Measurements from ENCODE around the gene RMI2.

The RMI2 gene

GRCh38 chr16:11309895-11310633 lies 35.2 kb upstream of the RMI2 start:
- no peak overlapping the region for H3K4me3 ChIP-seq (ENCODE audit: low read depth, low read length)
- no peak for TF ChIP-seq CTCF (IDR thresholded peaks at IDR 0.05; ENCODE audit: borderline replicate concordance, insufficient read depth, low read depth, low read length)

- no peak overlapping the region for H3K4me3 ChIP-seq (ENCODE audit: low read depth, low read length)
- TF ChIP-seq CTCF (IDR thresholded peaks at IDR 0.05; ENCODE audit: borderline replicate concordance, insufficient read depth, low read depth, low read length) = no peak
Observed at GRCh38 chr16:11310634-11310977, 34.7 kb upstream of the RMI2 start.

- H3K4me3 ChIP-seq (ENCODE audit: low read depth, low read length) = no peak overlapping the region
- no peak for TF ChIP-seq CTCF (IDR thresholded peaks at IDR 0.05; ENCODE audit: borderline replicate concordance, insufficient read depth, low read depth, low read length)
Observed at GRCh38 chr16:11310997-11311561, 34.2 kb upstream of the RMI2 start.

GRCh38 chr16:11312718-11313492 lies 32.4 kb upstream of the RMI2 start:
- H3K4me3 ChIP-seq (ENCODE audit: low read depth, low read length) = no peak overlapping the region
- TF ChIP-seq CTCF (IDR thresholded peaks at IDR 0.05; ENCODE audit: borderline replicate concordance, insufficient read depth, low read depth, low read length) = no peak

- no peak overlapping the region for H3K4me3 ChIP-seq (ENCODE audit: low read depth, low read length)
- TF ChIP-seq CTCF (IDR thresholded peaks at IDR 0.05; ENCODE audit: borderline replicate concordance, insufficient read depth, low read depth, low read length) = no peak
Observed at GRCh38 chr16:11313493-11314308, 31.6 kb upstream of the RMI2 start.

GRCh38 chr16:11314309-11314894 lies 30.9 kb upstream of the RMI2 start:
- no peak for TF ChIP-seq CTCF (IDR thresholded peaks at IDR 0.05; ENCODE audit: borderline replicate concordance, insufficient read depth, low read depth, low read length)
- no peak overlapping the region for H3K4me3 ChIP-seq (ENCODE audit: low read depth, low read length)

Data from GM12875 (cell line).